ENCODE results near the gene BRMS1. TPM values are rescaled to one million over a fixed set of nuclear protein-coding genes. Genes with fewer than 3 reads are reported as not detected.

The BRMS1 gene
- total and polyA plus RNA-seq, 5 donors: 12.7 to 26.0 (median 15.0) TPM

Other genes with a start within 250 kb of the BRMS1 start
- 10 to 100 TPM; 27.8 to 33.4 (median 30.6) TPM for gene KLC2, start 87.4 kb downstream of the BRMS1 start, total RNA-seq
- gene KLC2, start 87.4 kb downstream of the BRMS1 start, polyA plus RNA-seq: 34.7 TPM
- 100 to 1,000 TPM; 114 to 129 (median 125) TPM for gene RAB1B, start 76.5 kb downstream of the BRMS1 start, total RNA-seq
- gene RAB1B, start 76.5 kb downstream of the BRMS1 start, polyA plus RNA-seq: 170 TPM
- under 1 TPM in 2 of 4 donors, not detected in 2; 0.25 to 0.47 TPM for gene CNIH2, start 66.9 kb downstream of the BRMS1 start, total RNA-seq
- gene CNIH2, start 66.9 kb downstream of the BRMS1 start, polyA plus RNA-seq: 0.23 TPM
- 10 to 100 TPM; 48.0 to 65.3 (median 50.5) TPM for gene YIF1A, start 56.0 kb downstream of the BRMS1 start, total RNA-seq
- gene YIF1A, start 56.0 kb downstream of the BRMS1 start, polyA plus RNA-seq: 56.1 TPM
- under 1 TPM; 0.20 to 0.31 (median 0.26) TPM for gene TMEM151A, start 53.2 kb downstream of the BRMS1 start, total RNA-seq
- 0.45 TPM for gene TMEM151A, start 53.2 kb downstream of the BRMS1 start, polyA plus RNA-seq
- gene CD248, start 28.1 kb downstream of the BRMS1 start, total RNA-seq: 10 to 100 TPM; 10.5 to 22.9 (median 21.9) TPM
- gene CD248, start 28.1 kb downstream of the BRMS1 start, polyA plus RNA-seq: 12.0 TPM
- gene RIN1, start 8.7 kb downstream of the BRMS1 start, total RNA-seq: 1 to 10 TPM; 2.0 to 3.8 (median 2.2) TPM
- gene RIN1, start 8.7 kb downstream of the BRMS1 start, polyA plus RNA-seq: 1.6 TPM
- 10 to 100 TPM; 43.9 to 67.1 (median 57.0) TPM for gene B4GAT1, start 2.5 kb upstream of the BRMS1 start, total RNA-seq
- 60.2 TPM for gene B4GAT1, start 2.5 kb upstream of the BRMS1 start, polyA plus RNA-seq
- 10 to 100 TPM; 18.7 to 33.2 (median 30.0) TPM for gene SLC29A2, start 26.7 kb upstream of the BRMS1 start, total RNA-seq
- gene SLC29A2, start 26.7 kb upstream of the BRMS1 start, polyA plus RNA-seq: 24.3 TPM
- gene NPAS4, start 75.9 kb upstream of the BRMS1 start, total RNA-seq: under 1 TPM; 0.09 to 0.84 (median 0.14) TPM
- gene NPAS4, start 75.9 kb upstream of the BRMS1 start, polyA plus RNA-seq: 0.84 TPM
- 10 to 100 TPM; 47.5 to 53.0 (median 50.1) TPM for gene MRPL11, start 93.7 kb upstream of the BRMS1 start, total RNA-seq
- gene MRPL11, start 93.7 kb upstream of the BRMS1 start, polyA plus RNA-seq: 62.6 TPM
- 10 to 100 TPM in 3 of 4 donors, 1 to 10 TPM in 1; 9.9 to 14.2 (median 12.8) TPM for gene PELI3, start 121.8 kb upstream of the BRMS1 start, total RNA-seq
- gene PELI3, start 121.8 kb upstream of the BRMS1 start, polyA plus RNA-seq: 12.8 TPM
- gene DPP3, start 135.3 kb upstream of the BRMS1 start, total RNA-seq: 10 to 100 TPM in 3 of 4 donors, 1 to 10 TPM in 1; 9.5 to 16.2 (median 14.7) TPM
- 10.5 TPM for gene DPP3, start 135.3 kb upstream of the BRMS1 start, polyA plus RNA-seq
- 10 to 100 TPM; 19.3 to 25.2 (median 21.4) TPM for gene BBS1, start 165.5 kb upstream of the BRMS1 start, total RNA-seq
- 12.4 TPM for gene BBS1, start 165.5 kb upstream of the BRMS1 start, polyA plus RNA-seq
- gene ZDHHC24, start 200.9 kb upstream of the BRMS1 start, total RNA-seq: 1 to 10 TPM; 6.6 to 7.8 (median 7.5) TPM
- gene ZDHHC24, start 200.9 kb upstream of the BRMS1 start, polyA plus RNA-seq: 6.3 TPM
- gene ACTN3, start 201.8 kb upstream of the BRMS1 start, total RNA-seq: under 1 TPM in 1 of 4 donors, not detected in 3; 0.09 TPM
- gene ACTN3, start 201.8 kb upstream of the BRMS1 start, polyA plus RNA-seq: 0.05 TPM
- gene CTSF, start 223.5 kb upstream of the BRMS1 start, total RNA-seq: 100 to 1,000 TPM in 2 of 4 donors, 10 to 100 TPM in 2; 85.5 to 136 (median 95.2) TPM
- 56.0 TPM for gene CTSF, start 223.5 kb upstream of the BRMS1 start, polyA plus RNA-seq
- under 1 TPM; 0.53 to 0.99 (median 0.68) TPM for gene CCDC87, start 248.0 kb upstream of the BRMS1 start, total RNA-seq
- gene CCDC87, start 248.0 kb upstream of the BRMS1 start, polyA plus RNA-seq: 0.43 TPM
- 10 to 100 TPM; 30.3 to 40.2 (median 34.2) TPM for gene CCS, start 248.1 kb upstream of the BRMS1 start, total RNA-seq
- 45.8 TPM for gene CCS, start 248.1 kb upstream of the BRMS1 start, polyA plus RNA-seq